Ramos (cell line): ENCODE measurements around the gene GIMAP6.
"Not testable (repeated sequence)": the region's sequence is repeated elsewhere in the genome, so short reads cannot be mapped to it uniquely, and the experiment has no call there.

Source experiments
- in situ Hi-C: fragments of 300-500 bp; cut with MboI; formaldehyde crosslinking; loops from one replicate; pipeline ENCODE4 v1.14.3; 2022; ENCODE audit warnings: low sequenced_read_pairs; ENCODE audit not compliant: unreplicated experiment

The GIMAP6 gene

DNA sequence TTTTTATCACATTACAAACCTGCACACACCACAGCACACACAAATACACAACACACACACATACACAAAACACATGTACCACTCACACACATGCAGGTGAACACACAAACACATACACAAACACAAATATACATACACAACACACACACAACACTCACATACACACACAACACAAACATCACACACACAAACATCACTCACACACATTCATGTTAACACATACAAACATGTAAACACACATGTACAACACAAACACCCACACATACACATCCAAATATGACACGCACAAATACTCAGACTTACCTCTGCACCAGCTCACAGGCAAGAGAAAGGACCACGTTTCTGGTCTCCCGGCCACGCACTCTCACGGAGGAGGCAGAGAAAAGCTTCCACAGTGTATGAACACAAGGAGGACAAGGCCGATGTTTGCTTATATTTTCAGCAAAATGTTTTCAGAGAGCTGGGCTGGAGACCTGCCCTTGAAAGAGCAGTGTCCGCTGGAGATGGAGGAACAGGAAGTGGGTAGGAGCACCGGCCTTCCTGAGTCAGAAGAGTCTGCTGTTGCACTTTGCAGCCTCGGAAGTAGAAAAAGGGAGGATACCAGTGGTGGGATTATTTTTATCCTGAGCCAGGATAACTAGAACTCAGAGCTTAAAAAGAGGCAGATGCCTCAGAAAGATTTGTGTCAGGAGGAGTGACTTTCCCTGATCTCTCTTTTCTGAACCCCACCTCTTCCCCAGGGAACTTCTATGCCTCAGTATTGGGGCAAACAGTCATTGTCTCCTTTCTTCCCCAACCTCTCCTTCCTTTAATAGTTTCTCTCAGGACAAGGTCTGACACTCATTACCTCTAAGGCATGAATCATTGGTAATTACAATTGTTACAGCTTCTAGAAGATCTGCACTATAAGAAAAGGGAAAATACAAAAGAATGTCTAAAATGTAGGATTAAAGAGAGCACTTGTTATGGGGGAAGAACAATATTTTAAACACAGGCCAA is at the start of gene GIMAP6:
Gene GIMAP6 (minus strand): TSS at position 520 of the 999 bp plus-strand sequence. CDS start 2,243 bp downstream, outside the sequence.
- in situ Hi-C loops, result no loop called here

DNA sequence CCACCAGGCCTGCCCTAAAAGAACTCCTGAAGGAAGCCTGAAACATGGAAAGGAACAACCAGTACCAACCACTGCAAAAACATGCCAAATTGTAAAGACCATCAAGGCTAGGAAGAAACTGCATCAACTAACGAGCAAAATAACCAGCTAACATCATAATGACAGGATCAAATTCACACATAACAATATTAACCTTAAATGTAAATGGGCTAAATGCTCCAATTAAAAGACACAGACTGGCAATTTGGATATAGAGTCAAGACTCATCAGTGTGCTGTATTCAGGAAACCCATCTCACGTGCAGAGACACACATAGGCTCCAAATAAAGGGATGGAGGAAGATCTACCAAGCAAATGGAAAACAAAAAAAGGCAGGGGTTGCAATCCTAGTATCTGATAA is 48.2 kb upstream of the GIMAP6 start:
- in situ Hi-C loops, result not testable (repeated sequence)

DNA sequence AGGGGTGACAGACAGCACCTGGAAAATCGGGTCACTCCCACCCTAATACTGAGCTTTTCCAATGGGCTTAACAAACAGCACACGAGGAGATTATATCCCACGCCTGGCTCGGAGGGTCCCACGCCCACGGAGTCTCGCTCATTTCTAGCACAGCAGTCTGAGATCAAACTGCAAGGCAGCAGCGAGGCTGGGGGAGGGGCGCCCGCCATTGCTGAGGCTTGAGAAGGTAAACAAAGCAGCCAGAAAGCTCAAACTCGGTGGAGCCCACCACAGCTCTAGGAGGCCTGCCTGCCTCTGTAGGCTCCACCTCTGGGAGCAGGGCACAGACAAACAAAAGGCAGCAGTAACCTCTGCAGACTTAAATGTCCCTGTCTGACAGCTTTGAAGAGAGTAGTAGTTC is 46.4 kb upstream of the GIMAP6 start:
- in situ Hi-C loops, result not testable (repeated sequence)

DNA sequence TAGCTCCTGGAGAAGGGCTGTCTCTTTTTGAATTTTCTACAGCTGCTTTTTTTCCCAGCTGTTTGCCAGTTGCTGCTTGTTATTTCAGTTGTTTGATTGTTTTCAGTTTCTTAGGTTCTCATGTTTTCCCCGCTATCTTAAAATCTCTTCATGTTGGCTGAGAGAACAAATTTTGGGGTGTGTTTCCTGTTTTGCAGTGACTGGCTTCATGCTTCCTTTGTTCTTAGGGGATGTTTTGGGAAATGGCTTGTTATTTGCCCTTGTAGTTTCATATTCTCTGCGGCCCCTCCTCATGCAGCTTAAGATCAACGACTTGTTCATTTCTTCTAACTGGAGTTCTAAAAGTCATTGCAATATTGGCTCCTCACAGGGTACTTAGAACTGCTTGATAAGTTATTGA is 44.7 kb upstream of the GIMAP6 start:
- in situ Hi-C loops, result not testable (repeated sequence)

DNA sequence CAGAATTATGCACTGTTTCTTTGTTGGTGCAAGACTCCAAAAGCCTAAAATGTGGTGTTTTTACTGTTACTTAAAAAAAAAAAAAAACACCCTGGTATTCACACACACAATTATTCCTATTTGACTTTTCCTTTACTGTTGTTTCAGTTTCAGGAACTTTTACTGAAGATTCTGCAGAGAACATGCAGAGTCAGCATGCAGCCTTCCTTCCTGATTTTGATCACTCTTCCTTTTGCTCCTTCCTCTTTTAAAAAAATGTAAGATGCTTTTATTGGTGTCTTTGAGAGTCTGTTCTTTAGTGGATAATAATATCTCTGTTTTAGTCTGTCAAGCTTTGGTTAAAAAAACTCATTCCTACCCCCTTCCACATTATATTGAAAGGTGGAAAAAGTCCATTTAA is 44.1 kb upstream of the GIMAP6 start:
- in situ Hi-C loops, result not testable (repeated sequence)

DNA sequence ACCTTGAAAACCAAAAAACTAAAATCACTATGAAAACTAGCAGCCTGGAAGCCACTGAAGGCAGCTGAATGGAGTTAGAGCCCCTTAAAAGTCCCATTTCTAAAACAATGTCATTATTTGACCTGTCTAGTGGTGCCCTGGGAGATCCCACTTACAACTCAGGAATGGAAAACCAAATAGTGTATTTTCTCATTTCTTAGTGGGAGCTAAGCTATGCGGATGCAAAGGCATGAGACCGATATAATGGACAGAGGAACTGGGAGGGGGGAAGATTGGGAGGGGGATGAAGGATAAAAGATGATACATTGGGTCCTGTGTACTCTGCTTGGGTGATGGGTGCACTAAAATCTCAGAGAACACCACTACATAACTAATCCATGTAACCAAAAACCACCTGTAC is 43.5 kb upstream of the GIMAP6 start:
- in situ Hi-C loops, result no loop called here

DNA sequence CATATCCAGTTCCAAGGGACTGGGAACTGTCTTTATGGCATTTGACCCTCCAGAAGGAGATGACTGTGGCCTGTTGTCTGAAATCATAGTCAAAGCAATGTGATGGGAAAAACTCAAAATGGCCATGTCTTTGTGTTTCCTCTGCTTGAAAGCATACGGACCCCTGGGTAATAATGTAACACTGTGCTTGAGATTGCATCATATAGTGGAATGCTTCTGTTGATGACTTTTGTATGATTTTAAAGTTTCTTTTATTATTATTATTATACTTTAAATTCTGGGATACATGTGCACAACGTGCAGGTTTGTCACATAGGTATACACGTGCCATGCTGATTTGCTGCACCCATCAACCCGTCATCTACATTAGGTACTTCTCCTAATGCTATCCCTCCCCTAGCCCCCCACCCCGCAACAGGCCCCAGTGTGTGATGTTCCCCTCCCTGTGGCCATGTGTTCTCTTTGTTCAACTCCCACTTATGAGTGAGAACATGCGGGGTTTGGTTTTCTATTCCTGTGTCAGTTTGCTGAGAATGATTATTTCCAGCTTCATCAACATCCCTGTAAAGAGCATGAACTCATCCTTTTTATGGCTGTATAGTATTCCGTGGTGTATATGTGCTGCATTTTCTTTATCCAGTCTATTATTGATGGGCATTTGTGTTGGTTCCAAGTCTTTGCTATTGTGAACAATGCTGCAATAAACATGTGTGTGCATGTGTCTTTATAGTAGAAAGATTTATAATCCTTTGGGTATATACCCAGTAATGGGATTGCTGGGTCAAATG is 39.8 kb upstream of the GIMAP6 start:
- in situ Hi-C loops, result not testable (repeated sequence)

DNA sequence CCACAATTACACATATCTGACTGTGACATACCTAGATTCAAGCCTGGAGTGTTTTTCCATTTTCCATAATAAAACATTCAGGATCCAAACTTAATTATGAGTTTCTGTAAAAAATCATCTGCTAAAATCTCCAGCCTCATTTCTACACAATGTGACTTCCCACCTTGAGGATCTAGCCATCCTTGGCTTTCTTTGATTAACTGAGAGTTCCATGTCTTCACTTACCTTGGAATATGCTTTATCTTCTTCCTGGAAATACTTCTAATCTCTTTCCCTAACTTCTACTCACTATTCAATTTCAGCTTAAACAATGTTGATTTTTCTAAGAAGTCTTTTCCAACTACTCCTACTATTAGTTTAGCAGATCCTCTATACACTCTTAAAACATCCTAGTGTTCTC is 36.8 kb upstream of the GIMAP6 start:
- in situ Hi-C loops, result no loop called here

DNA sequence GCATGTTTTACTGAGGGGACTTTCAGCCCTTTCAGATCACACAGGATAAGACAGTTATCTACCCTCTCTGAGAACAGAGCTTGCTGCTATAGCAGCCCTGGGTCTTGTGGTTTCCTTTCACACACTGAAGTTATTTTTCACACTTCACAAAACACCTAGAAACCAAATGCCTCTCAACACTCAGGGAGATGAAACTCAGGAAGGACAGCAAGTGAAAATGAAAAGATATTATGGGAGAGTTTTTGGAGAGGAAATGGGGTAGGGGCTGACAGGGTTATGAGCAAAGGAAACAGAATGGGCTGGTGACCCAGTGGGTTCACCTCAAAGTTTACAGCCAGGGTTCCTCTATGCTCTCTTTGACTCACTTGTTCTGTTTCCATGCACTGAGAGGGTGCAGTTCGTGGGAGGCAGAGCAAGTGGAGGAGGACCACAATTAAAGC is 36.3 kb upstream of the GIMAP6 start:
- in situ Hi-C loops, result no loop called here

DNA sequence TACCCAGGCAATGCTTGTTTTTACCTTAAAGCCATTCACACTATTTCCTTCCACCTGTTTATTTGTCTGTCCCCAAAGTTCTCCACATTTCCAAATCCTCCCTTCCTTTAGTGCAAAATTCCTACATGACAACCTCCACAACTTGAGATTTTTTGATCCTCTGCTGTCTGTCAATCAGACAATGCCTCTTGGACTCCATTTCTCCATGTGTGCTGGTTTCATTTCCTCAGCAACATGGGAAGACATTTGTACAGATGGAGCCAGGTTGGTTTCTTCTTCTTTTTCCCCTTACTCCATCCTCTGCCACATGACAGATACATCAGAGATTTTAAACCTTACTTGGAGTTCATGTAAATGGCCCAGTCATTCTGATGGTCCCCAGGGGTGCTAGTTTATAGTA is 34.2 kb upstream of the GIMAP6 start:
- in situ Hi-C loops, result no loop called here

DNA sequence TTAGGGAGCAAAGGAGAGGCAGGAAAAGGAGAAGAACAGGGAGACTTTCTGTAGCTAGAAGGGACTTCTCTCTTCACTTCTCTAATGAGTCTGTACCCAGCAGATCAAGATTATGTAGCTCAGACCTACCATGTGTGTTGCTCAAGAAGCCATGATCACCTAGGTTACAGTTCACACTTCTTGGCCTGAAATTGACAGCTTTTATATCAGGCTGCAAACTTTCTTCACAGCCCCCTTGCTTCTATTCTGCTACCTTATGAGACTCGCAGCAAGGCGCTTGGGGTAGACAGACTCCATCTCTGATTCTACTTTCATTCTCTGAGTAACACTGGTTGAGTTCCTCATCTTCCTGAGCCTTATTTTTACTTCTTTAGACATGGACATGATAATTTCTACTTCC is 33.7 kb upstream of the GIMAP6 start:
- in situ Hi-C loops, result no loop called here

DNA sequence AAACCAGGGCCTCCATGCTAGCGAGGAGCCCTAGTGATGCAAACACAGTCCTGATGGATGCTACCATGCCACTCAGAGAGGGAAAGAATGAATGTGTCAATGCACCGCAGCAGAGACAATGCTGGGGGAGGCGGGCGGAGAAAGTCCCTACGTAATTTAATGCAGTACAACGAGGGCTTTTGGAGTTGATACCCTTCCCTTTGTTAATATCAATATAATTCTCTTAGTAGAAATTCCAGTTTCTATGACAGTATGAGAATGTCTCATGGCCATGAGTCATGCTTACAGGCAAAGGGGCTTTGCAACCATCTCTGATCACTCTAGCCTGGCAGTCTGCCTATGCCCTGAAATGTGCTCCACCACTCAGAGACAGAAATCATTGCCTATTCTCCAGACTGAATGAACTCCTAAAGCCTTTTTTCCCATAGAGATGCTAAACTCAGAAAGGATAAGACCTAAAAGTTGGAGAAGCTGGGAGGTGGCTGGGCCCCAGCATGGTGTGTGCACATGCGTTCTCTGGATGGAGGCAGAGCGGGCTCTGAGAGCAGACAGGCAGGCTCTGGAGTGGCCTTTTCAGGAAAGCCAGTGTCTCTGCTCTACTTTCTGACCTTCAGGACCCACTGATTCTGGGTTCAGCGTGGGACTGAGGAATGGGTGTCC is 33.0 kb upstream of the GIMAP6 start:
- in situ Hi-C loops, result no loop called here

DNA sequence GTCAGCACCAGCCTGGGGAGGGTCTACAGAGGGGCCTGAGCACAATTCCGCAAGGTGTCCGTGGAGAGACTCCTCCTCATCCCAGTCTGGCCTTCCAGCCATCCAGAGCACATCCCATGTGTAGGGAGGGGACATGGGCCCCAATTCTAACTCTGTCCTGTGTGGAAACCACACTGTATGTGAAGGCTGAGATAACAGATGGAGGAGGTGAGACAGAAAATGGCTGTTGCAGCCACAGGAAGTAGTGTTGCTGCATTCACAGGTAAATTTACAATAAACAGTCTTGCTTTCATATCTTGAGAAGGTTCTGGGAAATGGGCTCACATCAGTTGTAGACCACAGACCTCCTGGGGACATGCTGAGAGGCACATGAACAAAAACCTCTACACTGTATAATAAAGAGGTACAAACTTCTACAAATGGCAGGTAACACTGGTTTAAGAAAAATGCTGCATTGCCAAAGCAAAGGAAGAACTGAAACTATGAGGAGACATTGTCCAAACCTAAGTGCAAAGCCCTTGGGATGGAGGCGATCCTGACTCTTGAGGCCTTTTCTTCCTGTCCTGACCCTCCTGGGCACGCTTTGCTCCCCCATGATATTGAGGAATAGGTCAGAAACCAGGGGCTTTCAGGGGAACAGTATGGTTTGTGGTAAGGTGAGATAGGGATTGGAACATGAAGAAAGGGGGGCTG is 31.8 kb upstream of the GIMAP6 start:
- in situ Hi-C loops, result no loop called here

DNA sequence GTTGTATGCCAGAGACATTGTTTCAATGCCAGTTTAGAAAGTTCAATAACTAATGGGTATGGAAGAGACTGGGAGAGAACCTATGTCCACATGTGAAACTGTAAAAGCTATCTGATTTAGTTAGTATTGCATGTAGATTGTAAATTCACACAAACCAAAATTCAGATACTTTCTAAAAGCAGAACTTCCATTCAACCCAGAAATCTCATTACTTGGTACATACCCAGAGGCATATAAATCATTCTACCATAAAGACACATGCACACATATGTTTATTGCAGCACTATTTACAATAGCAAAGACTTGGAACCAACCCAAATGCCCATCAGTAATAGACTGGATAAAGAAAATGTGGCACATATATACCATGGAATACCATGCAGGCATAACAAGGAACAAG is 30.6 kb upstream of the GIMAP6 start:
- in situ Hi-C loops, result not testable (repeated sequence)

DNA sequence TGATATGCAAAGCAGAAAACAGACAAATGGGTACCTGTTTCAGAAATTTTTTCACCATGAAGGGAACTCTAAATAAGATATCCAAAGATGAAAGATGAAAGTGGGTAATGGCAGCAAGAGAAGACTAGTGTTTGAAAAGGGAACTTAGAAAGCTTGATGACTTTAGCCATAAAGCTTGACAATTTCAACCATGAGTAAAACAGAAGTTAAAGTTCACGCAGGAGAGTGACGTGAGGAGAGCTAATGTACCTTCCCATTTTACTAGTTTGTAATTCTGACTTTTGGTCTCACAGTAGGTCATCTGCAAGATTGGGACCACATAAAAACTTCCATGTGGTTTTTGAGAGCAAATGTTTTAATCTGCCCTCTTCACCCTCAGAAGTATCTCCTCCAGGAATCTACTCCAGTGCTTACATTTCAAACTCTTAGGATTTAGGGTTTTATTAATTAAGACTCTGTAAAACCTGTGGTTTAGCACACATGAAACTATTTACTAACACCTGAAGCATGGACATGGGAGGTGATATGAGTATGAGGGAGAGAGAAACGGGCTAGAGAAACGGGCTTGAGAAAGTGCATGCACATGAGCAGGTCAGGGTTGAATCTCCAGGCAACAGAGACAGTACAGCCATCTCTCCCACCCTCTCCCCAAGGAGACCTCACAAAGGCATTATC is 28.9 kb upstream of the GIMAP6 start:
- in situ Hi-C loops, result no loop called here

DNA sequence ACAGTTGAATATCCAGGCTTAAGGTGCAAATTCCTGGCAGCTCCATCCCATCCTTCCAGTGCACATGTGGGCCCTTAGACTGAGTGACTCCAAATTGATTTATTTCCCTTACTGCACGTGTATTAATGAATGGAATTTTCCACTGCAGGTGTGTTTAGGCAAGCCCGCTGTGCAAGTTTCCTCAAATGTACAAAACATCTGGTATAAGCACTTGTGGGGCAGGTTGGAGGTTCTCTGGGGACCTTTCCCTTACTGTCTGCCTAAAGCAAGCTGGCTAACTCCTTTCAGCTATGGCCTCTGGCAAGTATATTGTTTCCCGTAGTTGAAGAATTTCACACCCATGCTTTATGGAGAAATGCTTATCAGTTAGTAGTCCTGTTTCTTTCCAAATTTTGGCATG is 25.3 kb upstream of the GIMAP6 start:
- in situ Hi-C loops, result no loop called here

DNA sequence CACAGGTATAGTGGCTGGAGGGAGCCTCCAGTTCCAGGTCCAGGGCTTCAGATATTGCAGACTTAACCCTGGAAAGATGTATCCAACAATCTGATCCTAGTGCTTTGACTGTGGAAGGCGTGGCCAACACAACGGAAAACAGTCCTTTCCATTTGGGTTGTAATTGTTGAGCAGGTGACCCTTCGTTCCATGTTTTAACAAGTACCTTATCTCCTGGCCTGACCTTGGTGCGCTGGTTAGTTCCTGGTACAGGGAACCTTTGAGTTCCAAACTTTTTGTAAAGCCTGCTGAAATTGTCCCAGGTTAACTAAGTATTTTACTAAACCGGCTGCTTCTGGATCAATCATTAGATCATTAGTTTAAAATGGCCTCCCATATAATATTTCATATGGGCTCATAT is 23.9 kb upstream of the GIMAP6 start:
- in situ Hi-C loops, result no loop called here

DNA sequence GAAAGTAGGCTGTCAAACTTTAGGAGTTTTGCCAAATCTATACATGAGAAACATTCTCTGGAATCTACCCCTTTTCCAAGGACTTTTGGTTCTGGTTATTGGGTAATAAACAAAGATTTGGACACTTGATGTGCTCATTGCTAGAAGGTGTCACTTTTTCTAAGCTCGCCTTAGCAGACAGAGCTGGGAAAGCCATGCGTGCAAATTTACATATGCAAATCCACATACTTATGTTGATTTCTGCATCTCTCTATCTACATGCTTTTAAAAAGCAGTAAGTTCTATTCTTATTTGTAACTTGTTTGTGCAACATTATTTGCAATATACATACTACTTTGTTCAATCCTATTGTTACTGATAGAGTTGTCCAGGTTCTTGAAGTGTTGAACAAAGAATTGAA is 22.5 kb upstream of the GIMAP6 start:
- in situ Hi-C loops, result no loop called here

DNA sequence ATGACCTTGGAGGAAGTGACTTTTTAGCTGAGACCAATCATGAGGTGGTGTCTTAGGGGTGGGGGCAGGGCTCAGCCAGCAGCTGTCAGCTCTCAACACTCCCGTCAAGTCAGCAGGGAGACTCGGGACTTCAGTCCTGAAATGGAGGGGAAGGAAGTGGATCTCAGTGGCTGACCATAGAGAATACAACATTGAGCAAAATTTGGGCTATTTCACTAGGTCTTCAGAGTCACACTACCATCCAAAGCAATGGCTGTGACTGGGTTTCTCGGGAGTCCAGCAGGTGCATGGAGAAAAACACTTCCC is 16.8 kb upstream of the GIMAP6 start:
- in situ Hi-C loops, result no loop called here
